CD4-positive, alpha-beta T cell treated with Interleukin-17A for 1 hour (primary cell): ENCODE measurements around the gene OR10J4.
"Not testable (repeated sequence)": the region's sequence is repeated elsewhere in the genome, so short reads cannot be mapped to it uniquely, and the experiment has no call there.

Source experiments
- DNase-seq: peaks from one replicate; pipeline ENCODE4 v3.0.0-alpha.2; 2020

OR10J4 gene

DNA sequence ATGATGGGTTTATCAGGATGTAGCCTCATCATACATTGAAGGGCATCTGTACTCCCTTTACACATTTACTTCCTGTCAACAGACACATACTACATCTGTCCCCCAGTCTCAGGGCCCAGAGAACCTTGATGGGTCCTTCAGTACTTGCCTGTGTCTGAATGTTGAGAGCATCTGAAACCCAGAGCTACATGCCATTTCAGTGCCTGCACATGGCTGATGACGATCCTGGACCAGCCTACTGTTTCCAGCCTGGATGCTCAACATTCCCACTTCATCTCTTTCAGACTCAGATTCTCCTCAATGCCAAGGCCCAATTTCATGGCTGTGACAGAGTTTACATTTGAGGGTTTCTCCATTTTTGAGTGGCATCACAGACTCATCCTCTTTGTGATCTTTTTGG, at the start of gene OR10J4:
Gene OR10J4 (plus strand): TSS at position 301 of the 400 bp plus-strand sequence.
- DNase-seq: no peak

DNA sequence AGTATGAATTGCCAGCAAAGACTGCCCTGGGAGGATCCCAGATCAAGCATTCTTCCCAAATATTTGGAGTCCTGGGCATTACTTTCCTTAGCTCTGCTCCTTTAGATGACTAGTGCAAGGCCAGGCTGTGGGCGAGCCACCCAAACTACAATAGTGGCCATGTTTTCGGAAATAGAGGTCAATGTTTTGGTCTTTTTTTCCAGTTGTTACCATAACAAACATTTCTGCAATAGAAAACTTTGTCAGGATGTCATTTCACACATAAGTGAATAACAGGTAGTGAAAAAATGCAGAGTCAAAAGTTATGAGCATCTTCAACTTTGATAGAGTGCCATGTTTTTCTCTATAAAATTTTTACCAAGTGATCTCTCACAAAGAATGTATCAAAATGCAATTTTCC, 25.2 kb upstream of the OR10J4 start:
- DNase-seq: no peak

DNA sequence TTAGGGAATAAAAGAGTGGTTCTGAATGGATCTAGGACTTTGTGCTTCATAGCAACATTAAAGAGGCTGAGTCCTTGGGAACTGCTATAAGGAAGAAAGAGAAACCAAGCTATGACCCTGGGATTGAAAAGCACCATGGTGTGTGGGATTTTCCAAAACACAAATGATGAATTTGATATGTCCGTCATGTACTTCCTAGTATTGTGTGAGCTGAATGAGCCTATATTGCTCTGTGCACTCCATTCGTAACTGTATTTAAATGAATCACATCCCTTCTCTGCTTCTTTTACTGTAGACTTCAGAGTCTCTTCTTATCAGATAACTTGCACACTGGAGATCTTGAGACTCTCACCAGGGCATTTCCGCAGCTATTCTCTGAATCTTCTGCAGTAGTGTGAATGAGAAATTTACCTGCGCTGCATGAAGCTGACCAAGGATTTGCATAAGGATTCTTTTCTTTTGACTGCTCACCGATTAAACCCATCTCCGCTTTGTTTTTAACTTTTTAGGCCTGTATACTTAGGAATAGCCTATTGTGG, 23.1 kb upstream of the OR10J4 start:
- DNase-seq: no peak

GRCh38 chr1:159421821-159422220, 10.2 kb upstream of the OR10J4 start:
- DNase-seq: no peak

- DNase-seq: no peak
These were observed 3.5 kb upstream of the OR10J4 start for GRCh38 chr1:159428536-159428935.

DNA sequence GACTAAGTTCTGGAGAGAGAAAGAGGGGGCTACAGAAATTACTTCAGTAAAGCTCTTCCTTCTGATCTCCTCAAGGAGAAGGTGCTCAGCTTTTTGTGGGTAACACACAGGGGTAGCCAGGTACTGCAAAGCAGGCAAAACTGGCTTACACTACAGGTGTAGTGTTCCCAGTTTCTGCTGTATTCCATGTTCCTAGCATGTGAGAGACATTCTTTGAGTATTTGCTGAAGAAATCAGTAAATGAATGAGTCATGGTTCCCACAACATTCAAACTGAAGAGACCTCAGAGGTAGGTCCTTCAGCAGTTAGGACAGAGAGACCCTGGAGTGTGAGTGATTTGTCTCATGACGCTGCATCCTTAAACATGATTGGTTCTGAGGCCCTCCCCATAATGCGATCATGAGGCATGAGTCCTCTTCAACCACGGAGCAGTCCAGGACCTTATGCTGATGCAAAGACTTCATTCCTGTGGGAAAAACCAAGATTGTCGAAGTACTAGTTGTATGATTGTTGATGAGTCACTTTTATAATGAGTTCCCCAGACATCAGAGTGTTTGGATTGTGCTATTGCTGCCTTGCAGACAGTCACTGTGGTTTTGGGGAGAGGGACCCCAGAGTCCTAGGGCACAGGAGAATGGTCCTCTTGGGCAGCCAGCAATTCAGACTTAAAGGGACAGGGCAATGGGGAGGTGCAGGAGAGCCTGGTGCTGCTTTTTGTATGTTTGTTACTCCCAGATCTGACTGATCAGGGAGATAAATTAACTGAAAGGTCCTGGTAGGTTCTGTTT, 2.7 kb upstream of the OR10J4 start:
- no peak for DNase-seq

GRCh38 chr1:159430985-159431384, 1.0 kb upstream of the OR10J4 start:
- DNase-seq: no peak

GRCh38 chr1:159436469-159436868, 4.5 kb downstream of the OR10J4 start:
- DNase-seq: no peak

GRCh38 chr1:159439422-159439821, 7.4 kb downstream of the OR10J4 start, which contains the start of gene OR10J1:
TSS of gene OR10J1 (plus strand) at chr1:159439722. CDS start at chr1:159439792, 70 bp downstream.
- DNase-seq: no peak

- DNase-seq: no peak
These were observed 9.4 kb downstream of the OR10J4 start for GRCh38 chr1:159441360-159441759.

- DNase-seq: no peak
These were observed 10.4 kb downstream of the OR10J4 start for GRCh38 chr1:159442428-159442827.

DNA sequence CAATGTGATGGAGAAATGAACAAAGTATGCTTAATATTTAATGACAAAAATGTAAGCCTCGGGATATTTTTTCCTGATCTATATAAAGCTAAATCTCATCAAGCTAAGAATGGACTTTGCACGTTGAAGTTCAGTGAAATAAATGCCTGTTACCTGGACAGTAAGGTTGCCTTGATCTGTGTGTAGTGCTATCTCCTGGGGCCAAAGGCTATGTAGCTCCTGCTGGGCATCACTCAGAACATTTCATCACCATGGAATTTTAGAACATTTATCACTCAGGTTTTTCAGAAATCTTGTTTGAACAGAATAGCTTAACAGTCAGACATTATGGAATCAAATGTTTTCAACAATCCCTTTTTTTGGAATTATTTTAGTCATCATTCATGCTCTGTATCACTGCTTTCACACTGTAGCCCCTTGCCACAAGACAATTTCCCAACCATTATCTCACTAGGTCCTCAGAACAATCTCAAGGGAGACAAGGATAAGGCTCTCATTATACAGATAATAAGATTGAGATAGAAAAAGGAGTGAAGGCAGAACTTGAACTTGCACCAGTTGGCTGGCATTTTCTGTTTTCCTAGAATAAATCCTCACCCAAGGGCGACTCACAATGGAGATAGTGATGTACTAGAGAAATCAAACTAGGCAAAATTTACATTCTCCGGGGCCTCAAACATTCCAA, 11.2 kb downstream of the OR10J4 start:
- no peak for DNase-seq

GRCh38 chr1:159444511-159444910, 12.5 kb downstream of the OR10J4 start:
- DNase-seq: no peak

- DNase-seq: no peak
These were observed 16.2 kb downstream of the OR10J4 start for GRCh38 chr1:159448181-159448580.

GRCh38 chr1:159449605-159450004, 17.6 kb downstream of the OR10J4 start:
- DNase-seq: not testable (repeated sequence)

GRCh38 chr1:159459551-159459950, 27.5 kb downstream of the OR10J4 start:
- no peak for DNase-seq

DNA sequence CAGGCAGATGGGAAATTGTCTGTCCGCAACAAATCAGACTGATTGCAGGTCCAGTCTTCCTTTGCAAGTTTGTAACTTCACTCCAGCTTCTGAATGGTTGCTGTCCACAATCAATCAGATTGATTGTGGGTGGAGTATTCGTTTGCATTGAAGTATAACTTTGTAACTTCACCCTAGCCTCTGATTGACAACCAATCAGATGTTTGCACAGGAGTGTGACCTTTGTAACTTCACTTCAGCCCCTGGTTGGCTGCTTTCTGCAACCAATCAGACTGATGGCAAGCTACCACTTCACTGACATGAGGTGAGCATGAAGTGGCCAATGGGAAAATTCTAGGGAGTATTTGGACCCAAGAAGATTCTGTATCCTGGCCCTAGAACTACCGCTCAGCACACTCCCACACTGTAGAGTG, 33.2 kb downstream of the OR10J4 start:
- no peak for DNase-seq

DNA sequence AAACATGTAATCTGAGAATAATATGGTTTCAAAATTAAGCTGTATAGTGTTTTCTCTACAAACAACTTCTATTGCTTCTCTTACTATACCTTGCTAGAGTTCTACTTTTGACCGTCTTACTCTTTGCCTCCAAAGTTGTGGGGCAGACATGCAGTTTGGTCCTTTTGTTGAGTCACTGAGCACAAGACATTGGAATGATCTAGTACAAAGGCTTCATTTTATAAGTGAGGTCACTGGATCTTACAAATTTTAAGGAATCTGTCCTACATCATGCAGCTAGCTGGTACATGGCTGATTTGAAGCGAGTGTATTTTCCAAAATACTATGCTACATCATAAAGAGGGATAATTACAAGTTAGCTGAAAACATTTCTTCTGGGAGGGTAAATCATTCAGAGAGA, 36.3 kb downstream of the OR10J4 start:
- DNase-seq: no peak

DNA sequence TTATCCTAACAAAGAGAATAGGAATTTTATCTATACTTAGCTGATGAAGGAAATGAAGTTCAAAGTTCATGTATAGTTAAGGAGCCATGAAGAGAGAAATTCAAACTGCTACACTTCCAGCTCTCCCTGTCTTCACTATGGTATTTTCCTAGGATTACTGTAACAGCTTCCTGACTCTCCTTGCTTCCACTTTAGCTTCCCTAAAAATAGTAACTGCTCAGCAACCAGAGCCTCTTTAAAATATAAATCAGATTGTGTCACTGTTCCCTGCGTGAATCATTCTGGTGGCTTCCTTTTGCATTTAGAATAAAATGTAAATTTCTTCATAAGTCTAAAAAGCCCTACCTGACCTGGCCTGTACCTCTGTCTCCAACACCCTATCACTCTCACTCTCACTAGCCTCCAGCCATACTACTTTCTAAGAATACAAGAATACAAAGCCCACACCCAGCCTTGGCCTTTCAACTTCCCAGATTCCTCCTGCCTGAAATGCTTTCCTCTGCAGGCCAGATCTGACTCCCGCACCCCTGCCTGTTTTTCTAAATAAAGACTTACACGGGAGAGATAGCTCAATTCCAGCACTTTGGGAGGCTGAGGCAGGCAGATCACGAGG, 38.0 kb downstream of the OR10J4 start:
- no peak for DNase-seq

DNA sequence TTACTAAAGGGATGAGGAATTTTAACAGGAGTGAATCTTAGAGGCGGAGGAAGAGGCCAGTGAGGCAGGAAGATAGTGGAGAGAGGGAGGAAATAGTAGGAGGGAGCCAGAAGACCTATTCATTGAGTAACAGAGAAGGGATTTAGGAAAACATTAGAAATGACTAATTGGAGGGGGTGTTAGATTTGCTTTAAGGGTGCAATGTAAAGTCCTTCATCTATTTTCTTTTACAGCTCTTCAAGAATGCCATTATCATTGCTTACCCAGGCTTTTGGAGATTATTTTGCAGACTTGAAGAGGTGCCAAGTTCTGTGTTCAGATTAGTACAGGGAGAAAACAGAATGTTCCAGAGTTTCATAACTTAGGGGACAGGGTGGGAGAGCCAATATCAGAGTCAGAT, 41.3 kb downstream of the OR10J4 start:
- no peak for DNase-seq

GRCh38 chr1:159474926-159475325, 42.9 kb downstream of the OR10J4 start:
- DNase-seq: no peak
